Bronchial epithelial cell (primary cell): ENCODE results near the gene ERH. TPM values are rescaled to one million over a fixed set of nuclear protein-coding genes. Genes with fewer than 3 reads are reported as not detected.

Source experiments
- DNase-seq: peaks from one replicate; pipeline ENCODE4 v3.0.0-alpha.2; 2010; ENCODE audit warnings: low read depth
- FAIRE-seq: peaks from 2 replicates; lab custom pipeline; 2011; peaks lifted over from hg19 to GRCh38; lab: Jason Lieb, UNC
- H3K27me3 ChIP-seq: 2 replicates; pipeline ENCODE4 v1.5.1; 2011; ENCODE audit warnings: low read length; ENCODE audit not compliant: control insufficient read depth, insufficient read depth
- H3K36me3 ChIP-seq: 2 replicates; pipeline ENCODE4 v1.5.1; 2011; ENCODE audit warnings: low read length; ENCODE audit not compliant: control insufficient read depth, insufficient read depth
- H3K4me3 ChIP-seq: 2 replicates; pipeline ENCODE4 v1.5.1; 2011; ENCODE audit warnings: mild to moderate bottlenecking, low read depth, low read length, control low read depth
- total RNA-seq: library from RNA; depleted of rRNA; stranded (reverse); fragments of >200 nt; gene quantifications from 2 replicates; pipeline ENCODE4 v1.2.1, GENCODE V29; 2014
- TF ChIP-seq, protein P1 (sequence below): IDR thresholded peaks from 2 replicates; pipeline ENCODE4 v1.5.1; 2011; ENCODE audit warnings: mild to moderate bottlenecking, moderate library complexity, low read length, control low read depth, inconsistent platforms; ENCODE audit not compliant: insufficient read depth, severe bottlenecking

The ERH gene
- total RNA-seq, 1 donor from 2014 or later: 91.6 TPM

DNA sequence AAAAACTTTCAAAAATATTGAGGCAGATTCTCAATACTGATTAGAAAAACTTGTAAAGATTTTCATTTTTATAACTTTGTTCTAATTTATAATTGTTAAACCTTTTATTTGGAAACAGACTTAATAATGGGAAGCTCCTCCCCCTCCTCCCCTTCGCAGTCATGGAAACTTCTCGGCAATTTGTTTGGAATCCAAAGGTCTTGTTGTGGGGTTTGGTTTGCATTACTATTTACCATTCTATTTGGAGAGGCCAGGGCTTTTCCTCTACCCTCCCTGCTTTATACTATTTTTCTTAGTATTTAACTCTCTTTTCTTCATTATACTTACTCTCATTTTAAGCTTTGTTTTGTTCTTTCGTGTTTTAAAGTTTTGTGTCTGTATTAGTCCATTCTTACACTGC is 6.4 kb upstream of the ERH start:
- Histone ChIP-seq H3K36me3 (no peaks in the 10 kb centered on the region), H3K4me3 (no peak overlapping the region), H3K27me3 (no peaks in the 10 kb centered on the region)
- no peak for DNase-seq
- TF ChIP-seq, protein P1, sequence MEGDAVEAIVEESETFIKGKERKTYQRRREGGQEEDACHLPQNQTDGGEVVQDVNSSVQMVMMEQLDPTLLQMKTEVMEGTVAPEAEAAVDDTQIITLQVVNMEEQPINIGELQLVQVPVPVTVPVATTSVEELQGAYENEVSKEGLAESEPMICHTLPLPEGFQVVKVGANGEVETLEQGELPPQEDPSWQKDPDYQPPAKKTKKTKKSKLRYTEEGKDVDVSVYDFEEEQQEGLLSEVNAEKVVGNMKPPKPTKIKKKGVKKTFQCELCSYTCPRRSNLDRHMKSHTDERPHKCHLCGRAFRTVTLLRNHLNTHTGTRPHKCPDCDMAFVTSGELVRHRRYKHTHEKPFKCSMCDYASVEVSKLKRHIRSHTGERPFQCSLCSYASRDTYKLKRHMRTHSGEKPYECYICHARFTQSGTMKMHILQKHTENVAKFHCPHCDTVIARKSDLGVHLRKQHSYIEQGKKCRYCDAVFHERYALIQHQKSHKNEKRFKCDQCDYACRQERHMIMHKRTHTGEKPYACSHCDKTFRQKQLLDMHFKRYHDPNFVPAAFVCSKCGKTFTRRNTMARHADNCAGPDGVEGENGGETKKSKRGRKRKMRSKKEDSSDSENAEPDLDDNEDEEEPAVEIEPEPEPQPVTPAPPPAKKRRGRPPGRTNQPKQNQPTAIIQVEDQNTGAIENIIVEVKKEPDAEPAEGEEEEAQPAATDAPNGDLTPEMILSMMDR: no peak
- FAIRE-seq: no peak

DNA sequence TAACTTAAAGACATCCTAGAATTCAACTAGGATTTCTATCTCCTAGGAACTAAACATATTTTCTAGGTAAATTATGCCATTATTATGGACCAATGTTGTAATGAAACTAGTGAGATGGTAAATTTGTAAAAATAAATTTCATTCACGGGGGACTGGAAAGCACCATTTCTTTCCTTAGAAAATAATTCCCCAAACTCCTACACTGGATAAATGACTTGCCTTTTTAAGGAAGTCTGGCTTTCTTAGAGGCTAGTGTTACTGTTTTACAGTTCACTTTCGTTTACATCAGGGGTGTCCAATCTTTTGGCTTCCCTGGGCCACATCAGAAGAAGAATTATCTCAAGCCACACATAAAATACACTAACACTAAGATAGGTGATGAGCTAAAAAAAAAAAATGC is 3.7 kb upstream of the ERH start:
- no peak for FAIRE-seq

GRCh38 chr14:69400154-69400553 is 2.1 kb upstream of the ERH start:
- Histone ChIP-seq H3K4me3 (peak overlapping the region; percentile 94), H3K36me3 (peaks cover 3% of the 10 kb centered on the region), H3K27me3 (no peaks in the 10 kb centered on the region)
- FAIRE-seq (no peak), DNase-seq (no peak)
- TF ChIP-seq, protein P1: no peak

More for the DNA sequence above, 3.7 kb upstream of the ERH start:
- TF ChIP-seq, protein P1: no peak
- Histone ChIP-seq H3K27me3 (no peaks in the 10 kb centered on the region), H3K4me3 (no peak overlapping the region), H3K36me3 (no peaks in the 10 kb centered on the region)
- no peak for DNase-seq

DNA sequence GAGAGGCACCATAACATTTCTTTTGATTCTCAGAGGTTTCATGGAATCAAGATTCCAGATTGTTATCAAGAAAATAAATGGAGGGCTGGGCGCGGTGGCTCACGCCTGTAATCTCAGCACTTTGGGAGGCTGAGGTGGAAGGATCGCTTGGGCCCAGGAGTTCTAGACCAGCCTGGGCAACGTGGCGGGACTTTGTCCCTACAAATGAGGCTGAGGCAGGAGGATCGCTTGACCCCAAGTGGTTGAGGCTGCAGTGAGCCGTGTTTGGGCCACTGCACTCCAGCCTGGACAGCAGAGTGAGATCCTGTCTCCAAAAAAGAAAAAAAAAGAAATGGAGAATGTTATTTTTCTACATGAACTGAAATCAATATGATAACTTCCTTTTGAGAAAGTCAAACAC is 1.7 kb upstream of the ERH start:
- H3K27me3 ChIP-seq: no peaks in the 10 kb centered on the region
- peaks cover 3% of the 10 kb centered on the region for H3K36me3 ChIP-seq
- TF ChIP-seq, protein P1: no peak
- no peak for DNase-seq
- no peak for FAIRE-seq
- peak overlapping the region; percentile 94 for H3K4me3 ChIP-seq

GRCh38 chr14:69398818-69399210 is 715 bp upstream of the ERH start:
- Histone ChIP-seq H3K4me3 (peak overlapping the region; percentile 94), H3K36me3 (peaks cover 3% of the 10 kb centered on the region), H3K27me3 (no peaks in the 10 kb centered on the region)
- TF ChIP-seq, protein P1: no peak
- DNase-seq (no peak), FAIRE-seq (no peak)

DNA sequence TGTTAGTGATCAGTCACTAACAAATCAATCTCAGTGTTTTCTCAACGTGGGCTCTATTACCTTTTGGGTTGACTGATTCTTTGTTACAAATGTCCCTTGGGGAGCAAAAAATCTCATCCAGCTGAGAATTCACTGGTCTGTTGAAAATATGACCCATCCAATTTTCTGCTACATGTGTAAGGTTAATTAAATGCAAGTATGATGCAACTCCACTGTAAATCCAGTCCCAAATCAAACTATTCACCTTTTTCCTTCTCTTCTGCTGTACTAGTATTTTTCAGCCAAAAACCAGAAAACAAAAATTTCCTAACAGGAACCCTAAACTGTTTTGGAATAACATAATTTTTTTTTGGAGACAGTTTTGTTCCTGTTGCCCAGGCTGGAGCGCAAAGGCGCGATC is 2.2 kb downstream of the ERH start:
- TF ChIP-seq, protein P1: no peak
- Histone ChIP-seq H3K27me3 (no peaks in the 10 kb centered on the region), H3K36me3 (peaks cover 11% of the 10 kb centered on the region), H3K4me3 (no peak overlapping the region)
- FAIRE-seq (no peak), DNase-seq (no peak)
